PFSK-1 (cell line): ENCODE measurements around the gene SRRM2.

ENCODE experiments used
- FOXP2 ChIP-seq: optimal IDR thresholded peaks from 2 replicates; pipeline ENCODE3; 2011; ENCODE audit warnings: borderline replicate concordance, control low read depth, inconsistent platforms; ENCODE audit not compliant: insufficient read depth; ENCODE audit errors: extremely low read length, extremely low read depth
- POLR2AphosphoS5 ChIP-seq: IDR thresholded peaks from 2 replicates; pipeline ENCODE4 v1.6.1; 2012; ENCODE audit warnings: low read depth, mild to moderate bottlenecking, control low read depth, low read length, moderate library complexity
- SIN3A ChIP-seq: IDR thresholded peaks from 2 replicates; pipeline ENCODE4 v1.6.1; 2012; ENCODE audit warnings: mild to moderate bottlenecking, low read length, moderate library complexity, borderline replicate concordance; ENCODE audit not compliant: insufficient read depth
- TAF1 ChIP-seq: IDR thresholded peaks from 2 replicates; pipeline ENCODE4 v1.6.1; 2012; ENCODE audit warnings: low read length, control low read depth, borderline replicate concordance; ENCODE audit not compliant: insufficient read depth
- TF ChIP-seq, protein P1 (sequence below), 2 experiments: IDR thresholded peaks; 2 replicates each; pipeline versions ENCODE4 v1.6.1 to v1.8.0; 2011 to 2012; ENCODE audit warnings: low read depth in 2 of 2, low read length in 2 of 2, control low read depth in 1 of 2, inconsistent platforms in 1 of 2, mild to moderate bottlenecking in 1 of 2, moderate library complexity in 1 of 2; ENCODE audit not compliant: insufficient read depth in 1 of 2

DNA sequence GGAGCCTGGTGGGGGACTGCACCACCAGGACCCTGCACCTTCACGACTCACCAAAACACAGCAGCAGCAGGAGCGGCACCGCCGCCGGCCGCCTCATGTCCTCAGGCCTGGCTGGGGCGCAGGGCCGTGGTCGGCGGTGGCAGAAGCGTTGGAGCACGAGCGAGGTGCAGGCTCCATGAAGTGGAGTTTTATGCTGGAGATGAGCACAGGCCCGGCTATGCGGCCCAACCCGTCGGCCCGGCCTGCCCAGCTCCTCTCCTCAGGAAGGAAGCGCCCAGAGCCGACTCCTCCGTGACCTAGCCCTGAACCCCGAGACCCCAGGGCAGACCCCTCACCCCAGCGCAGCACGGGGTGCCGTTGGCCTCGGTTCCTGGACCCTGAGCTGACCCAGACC, 32.4 kb upstream of the SRRM2 start, which contains the start of gene PRSS27:
- no peak for TF ChIP-seq POLR2AphosphoS5
- no peak for TF ChIP-seq SIN3A
- TF ChIP-seq, protein P1, sequence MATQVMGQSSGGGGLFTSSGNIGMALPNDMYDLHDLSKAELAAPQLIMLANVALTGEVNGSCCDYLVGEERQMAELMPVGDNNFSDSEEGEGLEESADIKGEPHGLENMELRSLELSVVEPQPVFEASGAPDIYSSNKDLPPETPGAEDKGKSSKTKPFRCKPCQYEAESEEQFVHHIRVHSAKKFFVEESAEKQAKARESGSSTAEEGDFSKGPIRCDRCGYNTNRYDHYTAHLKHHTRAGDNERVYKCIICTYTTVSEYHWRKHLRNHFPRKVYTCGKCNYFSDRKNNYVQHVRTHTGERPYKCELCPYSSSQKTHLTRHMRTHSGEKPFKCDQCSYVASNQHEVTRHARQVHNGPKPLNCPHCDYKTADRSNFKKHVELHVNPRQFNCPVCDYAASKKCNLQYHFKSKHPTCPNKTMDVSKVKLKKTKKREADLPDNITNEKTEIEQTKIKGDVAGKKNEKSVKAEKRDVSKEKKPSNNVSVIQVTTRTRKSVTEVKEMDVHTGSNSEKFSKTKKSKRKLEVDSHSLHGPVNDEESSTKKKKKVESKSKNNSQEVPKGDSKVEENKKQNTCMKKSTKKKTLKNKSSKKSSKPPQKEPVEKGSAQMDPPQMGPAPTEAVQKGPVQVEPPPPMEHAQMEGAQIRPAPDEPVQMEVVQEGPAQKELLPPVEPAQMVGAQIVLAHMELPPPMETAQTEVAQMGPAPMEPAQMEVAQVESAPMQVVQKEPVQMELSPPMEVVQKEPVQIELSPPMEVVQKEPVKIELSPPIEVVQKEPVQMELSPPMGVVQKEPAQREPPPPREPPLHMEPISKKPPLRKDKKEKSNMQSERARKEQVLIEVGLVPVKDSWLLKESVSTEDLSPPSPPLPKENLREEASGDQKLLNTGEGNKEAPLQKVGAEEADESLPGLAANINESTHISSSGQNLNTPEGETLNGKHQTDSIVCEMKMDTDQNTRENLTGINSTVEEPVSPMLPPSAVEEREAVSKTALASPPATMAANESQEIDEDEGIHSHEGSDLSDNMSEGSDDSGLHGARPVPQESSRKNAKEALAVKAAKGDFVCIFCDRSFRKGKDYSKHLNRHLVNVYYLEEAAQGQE (IDR thresholded peaks at IDR 0.05; ENCODE audit: insufficient read depth in 1 of 2, low read depth in 2 of 2, low read length in 2 of 2), result no peak
- no peak for TF ChIP-seq TAF1
- no peak for TF ChIP-seq FOXP2
